ENCODE measurements around the gene SRPX.

The SRPX gene

DNA sequence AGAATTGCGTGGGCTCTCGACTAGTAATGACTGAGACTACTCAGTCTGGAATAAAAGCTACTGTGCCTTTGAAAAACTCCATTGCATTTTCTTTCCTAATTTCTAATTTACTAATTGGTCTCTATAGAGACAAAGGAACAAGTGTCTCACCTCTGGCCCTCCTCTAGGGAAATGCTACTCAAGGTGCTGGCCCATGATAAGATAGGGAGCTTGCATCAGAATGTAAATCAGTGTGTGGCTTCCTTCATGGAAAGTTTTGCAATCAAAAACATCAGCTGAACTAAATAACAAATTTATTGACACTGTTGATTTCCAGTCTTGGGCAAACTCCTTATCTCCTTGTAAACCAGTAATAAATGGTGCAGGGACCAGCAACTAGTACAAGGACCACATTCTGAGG is 81.8 kb downstream of the SRPX start:
- DNase-seq (ENCODE audit: low read depth, low spot score): no peak

DNA sequence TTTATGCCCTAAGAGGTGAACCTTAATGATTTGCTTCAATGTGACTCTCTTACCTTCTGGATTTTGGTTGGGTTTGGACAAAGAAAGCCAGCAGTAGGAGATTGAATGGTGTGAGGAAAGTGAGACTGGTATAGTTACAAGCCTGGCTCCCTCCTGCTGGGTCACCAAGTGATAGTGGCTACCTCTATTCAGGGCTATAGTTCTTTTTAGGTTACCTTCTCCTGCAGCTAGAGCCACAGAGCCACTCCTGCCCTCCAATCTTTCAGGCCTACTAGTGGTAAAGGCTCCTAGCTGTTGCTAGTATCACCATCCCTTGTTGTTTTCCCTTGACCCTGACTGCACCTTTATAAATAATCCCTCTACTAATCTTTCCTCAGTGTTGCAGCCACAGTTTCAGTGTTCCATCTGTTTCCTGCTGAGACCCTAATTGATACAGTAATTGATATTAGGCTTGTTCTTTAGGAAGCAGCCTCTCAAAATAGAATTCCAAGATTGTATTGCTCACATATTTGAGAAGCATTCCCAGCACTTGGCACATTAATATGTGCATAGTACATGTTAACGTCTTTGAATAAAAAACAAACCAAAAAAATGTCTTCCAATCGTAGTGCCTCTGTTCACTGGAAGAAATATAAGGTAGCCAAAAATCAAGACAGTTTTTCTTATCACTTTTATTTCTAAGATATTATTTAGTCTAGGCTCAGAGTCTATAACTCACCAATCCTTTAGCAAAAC is 82.3 kb downstream of the SRPX start:
- DNase-seq (ENCODE audit: low read depth, low spot score): no peak

- no peak for DNase-seq (ENCODE audit: low read depth, low spot score)
Observed at GRCh38 chrX:38129366-38129765, 91.3 kb downstream of the SRPX start.

GRCh38 chrX:38127961-38128360 is 92.7 kb downstream of the SRPX start:
- no peak for DNase-seq (ENCODE audit: low read depth, low spot score)

GRCh38 chrX:38126179-38126578 is 94.5 kb downstream of the SRPX start:
- no peak for DNase-seq (ENCODE audit: low read depth, low spot score)

- no peak for DNase-seq (ENCODE audit: low read depth, low spot score)
Observed at GRCh38 chrX:38124000-38124399, 96.7 kb downstream of the SRPX start.

DNA sequence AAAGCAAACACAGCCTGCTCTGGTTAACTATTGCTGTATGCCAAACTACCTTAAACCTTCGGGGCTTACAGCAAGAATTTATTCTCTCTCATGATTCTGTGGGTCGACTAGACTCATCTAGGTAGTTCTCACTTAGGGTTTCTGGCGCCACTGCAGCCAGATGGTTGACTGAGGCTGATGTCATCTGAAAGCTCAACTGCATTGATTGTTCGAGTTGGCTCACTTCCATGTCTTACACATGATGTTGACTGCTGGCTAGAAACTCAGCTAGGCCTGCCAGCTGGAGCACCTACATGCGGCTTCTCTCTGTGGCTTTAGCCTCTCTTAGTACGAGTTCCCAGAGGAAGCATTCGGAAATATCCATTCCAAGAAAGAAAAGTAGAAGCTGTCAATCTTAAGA is 103.2 kb downstream of the SRPX start:
- no peak for DNase-seq (ENCODE audit: low read depth, low spot score)

DNA sequence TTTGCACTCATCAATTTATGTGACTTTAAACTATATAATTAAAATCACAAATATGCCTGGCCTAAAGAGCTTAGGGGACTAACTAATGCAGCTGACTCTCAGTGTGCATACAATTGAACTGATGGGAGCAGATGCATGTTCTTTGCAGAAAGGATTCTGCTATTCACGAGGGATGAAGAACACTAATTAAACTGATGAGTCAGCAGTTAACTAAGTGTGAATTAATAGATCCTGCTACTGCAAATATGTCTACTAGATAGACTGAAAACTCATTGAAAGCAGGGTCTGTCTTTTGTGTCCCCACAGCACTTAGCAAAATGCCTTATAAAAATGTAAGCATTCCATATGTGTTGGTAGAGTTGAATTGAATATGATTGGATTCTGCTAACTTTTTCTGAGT is 104.0 kb downstream of the SRPX start:
- DNase-seq (ENCODE audit: low read depth, low spot score): no peak

DNA sequence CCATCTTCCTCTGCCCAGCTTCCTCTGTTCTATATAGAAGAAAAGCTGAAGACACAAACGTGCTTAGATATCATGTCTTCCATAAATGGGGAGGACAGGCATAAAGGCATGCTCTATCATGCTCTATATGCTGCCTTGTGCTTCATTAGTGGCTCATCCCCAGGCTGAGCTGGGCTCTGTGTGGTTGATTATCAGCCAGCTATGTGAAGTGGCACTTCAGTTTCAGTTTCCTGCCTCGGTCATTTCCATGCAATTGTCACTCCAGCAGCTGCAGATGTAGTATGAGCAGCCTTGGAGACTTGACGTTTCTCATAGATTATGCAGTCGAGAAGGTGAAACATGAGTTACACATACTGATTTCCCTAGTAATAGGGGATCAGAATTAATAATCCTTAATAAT is 108.1 kb downstream of the SRPX start:
- DNase-seq (ENCODE audit: low read depth, low spot score): no peak

DNA sequence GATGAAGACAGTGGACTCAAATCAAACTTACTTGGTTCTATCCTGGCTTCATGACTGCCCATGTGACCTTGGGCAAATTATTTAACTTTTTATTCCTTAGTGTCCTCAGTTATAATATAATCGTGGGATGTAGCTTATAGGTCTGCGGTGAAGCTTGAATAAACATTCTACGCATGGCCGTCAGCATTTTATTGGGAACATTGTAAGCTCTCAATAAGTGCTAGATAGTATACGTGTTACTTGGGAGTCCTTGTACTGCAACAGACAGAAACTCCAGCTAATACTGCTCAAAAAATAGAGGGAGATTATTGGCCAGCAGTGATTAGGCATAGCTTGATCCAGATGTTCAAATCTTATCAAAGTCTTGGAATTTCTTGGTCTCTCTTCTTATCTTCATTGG is 109.5 kb downstream of the SRPX start:
- no peak for DNase-seq (ENCODE audit: low read depth, low spot score)

- DNase-seq (ENCODE audit: low read depth, low spot score): no peak
Observed at GRCh38 chrX:38110231-38110630, 110.4 kb downstream of the SRPX start.

DNA sequence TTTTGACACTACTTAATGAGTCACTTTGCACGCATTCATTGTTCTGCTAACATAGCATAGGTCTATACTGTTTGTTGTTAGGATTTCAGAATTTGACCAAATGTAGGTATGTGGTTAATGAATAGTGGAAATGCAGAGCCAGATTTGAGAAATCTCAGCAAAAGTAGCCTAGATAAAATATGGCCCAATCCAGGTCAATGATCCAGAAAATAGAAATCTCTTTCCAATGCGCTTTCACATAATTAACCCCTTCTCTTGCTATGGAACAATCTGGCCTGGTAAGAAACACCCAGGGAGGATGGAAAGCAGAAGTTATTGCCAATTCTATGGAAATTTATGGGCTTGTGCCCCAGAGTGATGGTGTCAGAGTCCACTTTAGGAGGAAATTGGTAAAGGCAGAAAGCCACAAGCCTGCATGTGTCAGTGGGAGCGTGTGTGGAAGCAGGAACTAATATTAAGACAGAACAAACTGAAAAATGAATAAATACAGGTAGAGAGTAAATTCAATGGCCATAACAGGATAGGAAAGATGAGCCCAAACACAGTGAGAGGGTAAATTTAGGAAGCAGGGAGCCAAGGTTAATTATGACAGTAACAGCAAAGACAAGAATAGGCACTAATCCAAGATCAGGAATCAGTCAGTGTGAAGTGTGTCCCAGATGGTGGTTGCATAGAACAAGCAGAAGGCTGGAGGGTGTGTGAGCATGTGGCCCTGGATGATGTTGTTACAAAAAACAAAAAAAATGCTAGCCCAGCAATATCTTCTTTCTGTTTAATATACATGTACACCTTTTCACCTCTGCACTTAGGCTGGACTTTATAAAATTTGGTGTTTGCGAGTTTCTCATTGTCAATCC is 111.4 kb downstream of the SRPX start:
- no peak for DNase-seq (ENCODE audit: low read depth, low spot score)

DNA sequence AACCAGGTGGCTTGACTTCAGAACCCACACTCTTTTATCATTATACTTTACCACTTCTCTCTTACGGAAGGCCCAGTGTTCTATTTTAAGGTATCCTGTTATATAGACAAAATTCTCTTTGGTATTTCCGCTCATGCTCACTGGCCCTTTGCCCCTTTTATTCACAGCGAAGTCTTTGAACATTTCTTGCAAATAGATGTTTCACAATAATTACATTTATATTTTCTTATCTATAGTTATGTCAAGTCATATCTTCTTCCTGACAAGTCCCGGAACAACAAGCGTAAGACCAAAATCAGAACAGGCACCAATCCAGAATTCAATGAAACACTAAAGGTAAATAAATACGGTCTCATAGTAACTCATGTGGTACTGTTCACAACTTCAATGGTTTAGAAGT is 112.3 kb downstream of the SRPX start:
- DNase-seq (ENCODE audit: low read depth, low spot score): no peak

- DNase-seq (ENCODE audit: low read depth, low spot score): no peak
Observed at GRCh38 chrX:38106991-38107655, 113.5 kb downstream of the SRPX start.

- DNase-seq (ENCODE audit: low read depth, low spot score): no peak
Observed at GRCh38 chrX:38105216-38105725, 115.4 kb downstream of the SRPX start.

DNA sequence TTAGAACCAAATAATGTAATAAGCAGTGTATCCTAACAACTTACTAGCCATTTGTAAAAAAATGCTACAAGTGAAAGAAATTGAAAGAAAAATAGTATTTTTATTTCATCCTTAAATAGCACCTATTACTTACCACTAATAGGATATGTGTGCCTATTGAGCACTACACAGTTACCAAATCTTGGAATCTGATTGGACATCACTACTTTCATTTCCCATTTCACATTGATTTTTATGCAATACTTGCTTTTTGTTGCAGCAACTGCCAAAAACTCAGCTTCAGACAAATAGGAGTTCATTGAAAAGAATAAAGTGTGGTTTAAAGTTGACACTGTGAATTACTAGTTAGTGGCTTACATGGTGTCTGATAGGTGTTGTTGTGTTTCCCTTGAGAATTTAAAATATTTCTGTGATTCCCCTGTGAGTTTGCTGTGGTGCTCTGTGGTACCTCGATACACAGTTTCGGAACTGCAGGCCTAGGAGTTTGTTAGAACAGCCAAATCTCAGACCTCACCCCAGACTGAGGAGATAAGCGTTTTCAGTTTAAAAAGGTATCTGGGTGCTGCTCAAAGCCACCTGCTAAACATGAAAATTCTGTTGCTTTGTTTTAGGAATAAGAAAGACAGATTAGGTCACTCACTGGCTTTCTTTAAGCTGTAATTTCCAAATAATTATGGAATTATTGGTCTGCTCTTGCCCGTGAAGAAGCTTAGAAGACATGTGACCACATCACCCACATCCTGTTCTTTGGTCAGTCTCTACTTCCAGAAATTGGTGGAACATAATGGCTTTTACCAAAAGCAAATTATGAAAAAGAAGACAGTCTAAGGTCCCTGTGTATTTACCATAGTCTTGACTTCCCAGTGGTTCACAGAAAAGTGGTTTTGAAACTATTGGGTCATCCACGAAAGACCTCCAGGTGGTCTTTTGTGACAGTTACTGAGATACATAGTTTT is 116.5 kb downstream of the SRPX start:
- DNase-seq (ENCODE audit: low read depth, low spot score): no peak

GRCh38 chrX:38102875-38103274 is 117.8 kb downstream of the SRPX start:
- no peak for DNase-seq (ENCODE audit: low read depth, low spot score)

- no peak for DNase-seq (ENCODE audit: low read depth, low spot score)
Observed at GRCh38 chrX:38102240-38102639, 118.4 kb downstream of the SRPX start.

- DNase-seq (ENCODE audit: low read depth, low spot score): no peak
Observed at GRCh38 chrX:38099688-38100087, 121.0 kb downstream of the SRPX start.
